ENCODE measurements around the gene MTRFR.

- TF ChIP-seq EZH2 (IDR thresholded peaks at IDR 0.05; ENCODE audit: insufficient read depth, poor library complexity, severe bottlenecking): no peak
- TF ChIP-seq EZH2phosphoT487 (IDR thresholded peaks at IDR 0.05; ENCODE audit: insufficient read depth, low read depth): no peak
Observed at GRCh38 chr12:123229051-123229450, 4.2 kb upstream of the MTRFR start.
